GM19463 (cell line): Measurements from ENCODE around the gene VEZT.
"Not testable (repeated sequence)": the region's sequence is repeated elsewhere in the genome, so short reads cannot be mapped to it uniquely, and the experiment has no call there.

Source experiments
- ATAC-seq: cut with Tn5 transposase; IDR thresholded peaks from one replicate; pipeline ENCODE4 v1.9.1; 2021; ENCODE audit warnings: mild to moderate bottlenecking, moderate library complexity; ENCODE audit not compliant: unreplicated experiment

Gene VEZT

DNA sequence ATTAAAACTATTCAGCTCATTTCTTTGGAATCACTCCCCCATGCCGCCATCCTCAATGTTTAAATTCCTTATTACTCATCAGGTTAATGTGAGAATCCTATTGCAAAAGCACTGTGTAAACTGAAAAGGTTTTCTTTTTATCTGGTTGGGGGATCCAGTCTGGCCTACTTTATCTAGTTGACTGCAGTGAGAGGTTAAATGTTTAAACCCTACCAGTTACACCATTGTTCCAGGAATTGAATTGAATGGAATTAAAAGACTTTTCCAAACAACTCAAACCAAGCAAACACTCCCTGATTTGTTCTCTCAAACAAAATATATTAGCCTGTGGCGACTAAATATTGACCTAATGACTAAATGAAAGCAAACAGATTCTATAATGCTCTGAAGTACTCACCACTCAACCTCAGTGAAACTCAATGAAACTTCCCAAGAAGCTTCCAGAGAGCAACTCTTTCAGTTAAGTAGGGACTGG, 100.5 kb downstream of the VEZT start:
- ATAC-seq, result no peak

DNA sequence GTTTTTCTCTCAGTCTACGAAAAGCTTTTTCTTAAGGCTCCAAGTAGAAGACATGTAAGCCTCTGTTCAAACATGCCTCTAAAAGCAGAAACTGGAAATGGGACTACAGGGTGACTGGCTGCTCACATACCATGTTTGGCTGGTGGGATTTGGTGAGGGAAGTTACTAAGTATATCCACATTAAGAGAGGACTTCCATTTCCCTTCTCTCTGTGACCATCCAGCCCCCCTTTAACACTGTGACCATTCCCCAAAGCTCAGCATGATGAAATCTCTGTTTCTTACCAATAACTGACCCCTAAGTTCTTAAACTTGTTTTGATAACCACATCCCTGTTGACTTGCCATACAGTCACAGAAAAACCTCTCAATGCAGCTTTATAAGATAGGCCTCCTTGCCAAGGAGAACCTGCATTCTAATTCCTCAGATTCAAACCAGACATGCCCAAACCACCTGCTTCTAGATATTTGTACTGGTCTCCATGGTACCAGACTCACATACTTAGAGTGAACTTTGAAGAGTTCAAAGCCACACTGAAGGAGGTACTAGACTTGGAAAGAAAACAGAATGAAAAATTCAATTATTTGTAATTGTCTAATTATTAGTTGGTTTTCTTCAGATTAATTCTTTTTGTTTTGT, 102.2 kb downstream of the VEZT start:
- ATAC-seq, result no peak

- no peak for ATAC-seq
These were observed 104.1 kb downstream of the VEZT start for GRCh38 chr12:95321516-95322246.

DNA sequence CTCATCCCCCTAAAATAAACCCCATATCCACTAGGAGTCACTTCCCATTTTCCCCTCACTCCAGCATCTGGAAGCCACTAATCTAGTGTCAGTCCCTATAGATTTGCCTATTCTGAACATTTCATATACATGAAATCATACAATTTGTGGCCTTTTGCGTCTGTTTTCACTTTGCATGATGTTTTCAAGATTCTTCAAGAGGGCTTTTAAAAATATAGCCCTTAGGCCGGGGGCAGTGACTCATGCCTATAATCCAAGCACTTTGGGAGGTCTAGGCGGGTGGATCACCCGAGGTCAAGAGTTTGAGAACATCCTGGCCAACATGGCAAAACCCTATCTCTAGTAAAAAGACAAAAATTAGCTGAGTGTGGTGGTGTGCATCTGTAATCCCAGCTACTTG, 104.7 kb downstream of the VEZT start:
- no peak for ATAC-seq

DNA sequence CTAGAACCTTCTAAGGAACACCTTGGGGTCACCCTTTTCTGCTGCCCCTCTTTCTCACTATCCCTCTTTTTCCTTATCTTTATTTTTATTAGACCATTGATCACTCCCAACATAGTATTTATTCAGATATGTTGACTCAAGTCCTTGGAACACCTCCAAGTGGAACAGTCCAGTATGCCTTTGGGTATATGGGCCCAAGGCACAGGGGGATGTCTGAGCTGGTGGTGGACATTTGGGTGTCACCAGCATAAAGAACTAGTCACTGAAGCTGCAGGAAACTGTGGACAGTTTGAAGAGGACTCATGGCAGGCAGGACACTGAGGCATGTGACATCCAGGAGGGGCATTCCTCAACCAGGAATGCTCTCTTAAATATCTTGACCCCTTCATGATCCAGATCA, 105.6 kb downstream of the VEZT start:
- no peak for ATAC-seq

- not testable (repeated sequence) for ATAC-seq
These were observed 106.6 kb downstream of the VEZT start for GRCh38 chr12:95324246-95324645.

DNA sequence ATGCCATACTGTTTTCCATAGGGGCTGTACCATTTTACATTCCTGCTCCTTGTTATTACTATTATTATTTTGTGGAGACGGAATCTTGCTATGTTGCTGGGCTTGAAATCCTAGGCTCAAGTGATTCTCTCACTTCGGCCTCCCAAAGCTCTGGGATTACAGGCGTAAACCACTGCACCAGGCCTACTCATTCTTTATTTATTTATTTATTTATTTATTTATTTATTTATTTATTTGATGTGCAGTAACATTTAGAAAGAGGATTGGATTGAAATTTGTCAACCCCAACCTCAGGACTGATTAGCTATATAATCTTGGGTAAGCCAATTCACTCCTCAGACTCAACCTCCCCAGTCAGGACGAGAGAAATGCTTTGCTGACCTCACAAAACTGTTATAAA, 107.9 kb downstream of the VEZT start:
- no peak for ATAC-seq

- no peak for ATAC-seq
These were observed 108.8 kb downstream of the VEZT start for GRCh38 chr12:95326445-95326844.

DNA sequence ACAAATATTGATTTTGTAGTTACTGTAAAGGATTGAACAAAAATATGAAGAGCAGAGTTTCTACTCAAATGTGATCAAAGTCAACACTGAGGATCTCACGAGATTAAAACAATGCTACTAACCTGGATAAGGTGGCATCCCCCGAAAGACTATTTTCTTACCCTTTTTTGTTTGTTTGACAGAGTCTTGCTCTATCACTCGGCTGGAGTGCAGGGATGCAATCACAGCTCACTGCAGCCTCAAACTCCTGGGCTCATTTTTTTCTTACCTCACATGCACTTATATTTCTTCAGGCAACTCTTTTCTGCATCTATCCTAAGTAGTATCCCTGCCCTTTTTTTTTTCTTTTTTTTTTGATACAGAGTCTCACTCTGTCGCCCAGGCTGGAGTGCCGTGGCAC, 109.2 kb downstream of the VEZT start:
- no peak for ATAC-seq

GRCh38 chr12:95328708-95329107, 111.1 kb downstream of the VEZT start:
- ATAC-seq, result no peak

GRCh38 chr12:95335948-95336347, 118.3 kb downstream of the VEZT start:
- no peak for ATAC-seq

- no peak for ATAC-seq
These were observed 118.9 kb downstream of the VEZT start for GRCh38 chr12:95336387-95337067.

DNA sequence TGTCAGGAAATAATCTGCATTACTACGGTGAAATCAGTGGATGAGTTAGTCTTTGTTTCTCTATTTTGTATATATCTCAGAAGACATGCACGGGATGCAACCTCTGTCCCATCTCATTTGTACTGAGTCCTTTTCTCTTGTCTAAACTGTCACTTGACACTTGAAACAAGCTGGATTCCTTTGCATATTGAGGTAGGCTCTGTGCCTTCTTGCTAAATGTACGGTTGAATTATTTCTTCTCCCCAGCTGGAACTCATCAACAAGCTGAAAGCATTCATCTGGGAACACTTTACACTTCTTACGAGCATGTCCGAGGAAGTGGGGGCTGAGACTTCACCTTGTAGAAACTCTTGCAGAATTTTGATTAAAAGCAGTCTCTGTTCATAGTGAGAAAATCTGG, 119.5 kb downstream of the VEZT start:
- no peak for ATAC-seq

- ATAC-seq, result no peak
These were observed 121.6 kb downstream of the VEZT start for GRCh38 chr12:95339086-95339788.

- no peak for ATAC-seq
These were observed 124.4 kb downstream of the VEZT start for GRCh38 chr12:95342008-95342407.

DNA sequence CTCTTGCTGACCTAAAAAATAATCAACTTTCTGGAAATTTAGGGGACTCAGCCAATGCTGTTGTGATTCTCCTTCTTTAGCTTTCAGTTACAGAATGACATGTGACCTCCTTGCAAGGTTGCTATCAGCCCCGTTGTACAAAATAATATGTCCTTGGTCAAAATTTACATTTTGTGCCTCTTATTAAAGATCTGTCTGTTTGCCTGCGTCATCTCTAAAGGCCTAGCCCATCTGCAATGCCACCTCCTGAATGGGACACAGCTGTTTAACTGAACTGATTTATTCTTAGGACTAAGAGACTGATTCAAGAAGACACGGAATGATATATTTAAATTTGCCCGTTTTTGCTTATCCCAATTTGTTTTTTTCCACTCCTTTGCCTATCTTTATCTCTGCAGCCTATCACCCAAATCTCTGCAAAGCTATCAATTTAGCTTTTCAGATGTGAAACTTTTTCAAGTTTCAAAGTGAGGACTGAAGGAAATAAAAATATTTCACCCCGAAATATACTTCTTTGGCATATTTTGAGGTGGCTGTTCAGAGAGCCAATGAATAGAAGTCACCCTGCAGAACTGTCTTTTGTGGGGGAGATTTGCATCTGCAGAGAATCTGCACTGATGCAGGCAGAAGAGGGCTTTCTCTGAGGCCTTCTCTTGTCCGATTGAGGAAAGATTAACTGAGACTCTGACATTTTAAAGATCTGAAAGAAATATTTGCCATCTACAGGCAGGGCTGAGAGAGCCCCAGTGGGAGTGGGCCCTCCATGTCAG, 126.0 kb downstream of the VEZT start:
- no peak for ATAC-seq

- no peak for ATAC-seq
These were observed 131.7 kb downstream of the VEZT start for GRCh38 chr12:95349291-95349690.

DNA sequence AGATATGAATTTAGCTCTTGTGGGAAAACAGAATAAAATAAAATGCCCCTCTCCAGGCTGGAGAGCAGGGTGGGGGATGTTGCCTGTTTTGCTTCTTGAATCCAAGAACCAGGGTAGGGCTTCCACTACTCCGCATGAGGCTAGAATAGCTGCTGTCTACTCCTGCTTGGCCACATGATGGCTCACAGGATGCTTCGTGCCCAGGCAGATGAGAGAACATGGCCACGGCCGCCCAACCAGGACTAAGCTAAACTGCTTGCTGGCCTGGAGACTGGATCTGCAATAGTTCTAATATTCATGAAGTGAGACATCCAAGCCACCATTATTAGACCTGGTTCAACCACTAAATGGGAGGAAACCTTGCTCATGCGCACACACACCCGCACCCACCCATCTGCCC, 134.1 kb downstream of the VEZT start:
- ATAC-seq, result no peak
